Effector memory CD8-positive, alpha-beta T cell (primary cell): Measurements from ENCODE around the gene BHLHE23.
"Not testable (repeated sequence)": the region's sequence is repeated elsewhere in the genome, so short reads cannot be mapped to it uniquely, and the experiment has no call there.

ENCODE experiments used
- ATAC-seq: fragments of 150-1000 bp; cut with Tn5 transposase; replicated peaks from 2 replicates; pipeline ENCODE4 v1.10.0; 2021; ENCODE audit warnings: mild to moderate bottlenecking, moderate library complexity
- DNase-seq, 3 experiments: peaks; one replicate each; pipeline ENCODE4 v3.0.0; 2021
- H3K27ac Mint-ChIP-seq, 2 donors: one replicate each; pipeline ENCODE4 v1.8.0; 2022; ENCODE audit warnings: mild to moderate bottlenecking in 2 of 2, mixed read lengths in 2 of 2, moderate library complexity in 2 of 2
- H3K27me3 Mint-ChIP-seq, 2 donors: one replicate each; pipeline ENCODE4 v1.8.0; 2022; ENCODE audit warnings: mixed read lengths in 2 of 2
- H3K36me3 Mint-ChIP-seq: one replicate; pipeline ENCODE4 v1.8.0; 2022; ENCODE audit warnings: mild to moderate bottlenecking, moderate library complexity, mixed read lengths; ENCODE audit not compliant: insufficient read depth
- H3K4me1 Mint-ChIP-seq, 2 donors: one replicate each; pipeline ENCODE4 v1.8.0; 2022; ENCODE audit warnings: low read depth in 2 of 2, mixed read lengths in 2 of 2
- H3K4me3 Mint-ChIP-seq, 2 donors: one replicate each; pipeline ENCODE4 v1.8.0; 2022; ENCODE audit warnings: mild to moderate bottlenecking in 2 of 2, mixed read lengths in 2 of 2, moderate library complexity in 2 of 2
- H3K9me3 Mint-ChIP-seq, 2 donors: one replicate each; pipeline ENCODE4 v1.8.0; 2022; ENCODE audit warnings: mixed read lengths in 2 of 2

The BHLHE23 gene

GRCh38 chr20:62962891-62963613, 43.7 kb downstream of the BHLHE23 start:
- Mint-ChIP-seq H3K4me3 (no peak overlapping the region), H3K4me1 (peaks cover 0 to 2% of the 10 kb centered on the region in 2 donors), H3K27ac (no peak overlapping the region), H3K9me3 (no peaks in the 10 kb centered on the region), H3K27me3 (no peaks in the 10 kb centered on the region), H3K36me3 (peaks cover 3% of the 10 kb centered on the region)
- no peak for DNase-seq
- ATAC-seq = no peak

- Mint-ChIP-seq H3K36me3 (peaks cover 3% of the 10 kb centered on the region), H3K4me1 (peaks cover 0 to 2% of the 10 kb centered on the region in 2 donors), H3K4me3 (no peak overlapping the region), H3K9me3 (no peaks in the 10 kb centered on the region), H3K27me3 (no peaks in the 10 kb centered on the region), H3K27ac (no peak overlapping the region)
- DNase-seq = no peak
- no peak for ATAC-seq
Measured at GRCh38 chr20:62962221-62962879, 44.4 kb downstream of the BHLHE23 start.

GRCh38 chr20:62961799-62962198, 45.0 kb downstream of the BHLHE23 start:
- Mint-ChIP-seq H3K27ac (no peak overlapping the region), H3K27me3 (no peaks in the 10 kb centered on the region), H3K9me3 (no peaks in the 10 kb centered on the region), H3K4me1 (peaks cover 0 to 2% of the 10 kb centered on the region in 2 donors), H3K4me3 (no peak overlapping the region), H3K36me3 (peaks cover 3% of the 10 kb centered on the region)
- ATAC-seq (no peak), DNase-seq (no peak)

- DNase-seq (no peak), ATAC-seq (no peak)
- H3K4me1 Mint-ChIP-seq = peaks cover 0 to 2% of the 10 kb centered on the region in 2 donors
- H3K27me3 Mint-ChIP-seq = no peaks in the 10 kb centered on the region
- no peak overlapping the region for H3K4me3 Mint-ChIP-seq
- H3K9me3 Mint-ChIP-seq = no peaks in the 10 kb centered on the region
- no peak overlapping the region for H3K27ac Mint-ChIP-seq
- H3K36me3 Mint-ChIP-seq = peaks cover 3% of the 10 kb centered on the region
Measured at GRCh38 chr20:62961310-62961783, 45.4 kb downstream of the BHLHE23 start.

- not testable (repeated sequence) for H3K27ac Mint-ChIP-seq, H3K36me3 Mint-ChIP-seq, H3K27me3 Mint-ChIP-seq, H3K4me1 Mint-ChIP-seq, DNase-seq, H3K9me3 Mint-ChIP-seq, ATAC-seq, H3K4me3 Mint-ChIP-seq
Measured at GRCh38 chr20:62960446-62961309, 46.1 kb downstream of the BHLHE23 start.

GRCh38 chr20:62959998-62960436, 46.7 kb downstream of the BHLHE23 start:
- H3K4me3 Mint-ChIP-seq = no peak overlapping the region
- ATAC-seq = no peak
- no peaks in the 10 kb centered on the region for H3K9me3 Mint-ChIP-seq
- H3K4me1 Mint-ChIP-seq = peaks cover 0 to 2% of the 10 kb centered on the region in 2 donors
- peaks cover 7% of the 10 kb centered on the region for H3K36me3 Mint-ChIP-seq
- DNase-seq = no peak
- H3K27me3 Mint-ChIP-seq = no peaks in the 10 kb centered on the region
- no peak overlapping the region for H3K27ac Mint-ChIP-seq

GRCh38 chr20:62959101-62959971, 47.4 kb downstream of the BHLHE23 start:
- Mint-ChIP-seq H3K4me1 (peaks cover 3 to 7% of the 10 kb centered on the region in 2 donors), H3K9me3 (no peaks in the 10 kb centered on the region), H3K4me3 (no peak overlapping the region), H3K27ac (no peak overlapping the region), H3K36me3 (peaks cover 8% of the 10 kb centered on the region), H3K27me3 (no peaks in the 10 kb centered on the region)
- DNase-seq (no peak), ATAC-seq (no peak)

GRCh38 chr20:62958388-62959100, 48.2 kb downstream of the BHLHE23 start:
- DNase-seq = no peak
- no peak for ATAC-seq
- Mint-ChIP-seq H3K4me3 (no peak overlapping the region), H3K36me3 (peaks cover 8% of the 10 kb centered on the region), H3K27ac (no peak overlapping the region), H3K4me1 (peaks cover 10 to 14% of the 10 kb centered on the region in 2 donors), H3K27me3 (no peaks in the 10 kb centered on the region), H3K9me3 (no peaks in the 10 kb centered on the region)

- H3K4me3 Mint-ChIP-seq = no peak overlapping the region
- peaks cover 10 to 18% of the 10 kb centered on the region in 2 donors for H3K4me1 Mint-ChIP-seq
- ATAC-seq (no peak), DNase-seq (no peak)
- H3K36me3 Mint-ChIP-seq = peaks cover 8% of the 10 kb centered on the region
- H3K27ac Mint-ChIP-seq = no peak overlapping the region
- no peaks in the 10 kb centered on the region for H3K27me3 Mint-ChIP-seq
- H3K9me3 Mint-ChIP-seq = no peaks in the 10 kb centered on the region
Measured at GRCh38 chr20:62957136-62958117, 49.3 kb downstream of the BHLHE23 start.

GRCh38 chr20:62956387-62957135, 50.2 kb downstream of the BHLHE23 start:
- Mint-ChIP-seq H3K4me3 (no peak overlapping the region), H3K9me3 (no peaks in the 10 kb centered on the region), H3K27me3 (no peaks in the 10 kb centered on the region)

More at GRCh38 chr20:62956387-62957135, 50.2 kb downstream of the BHLHE23 start:
- DNase-seq (no peak), ATAC-seq (no peak)
- peaks cover 14 to 21% of the 10 kb centered on the region in 2 donors for H3K4me1 Mint-ChIP-seq
- H3K36me3 Mint-ChIP-seq = peaks cover 8% of the 10 kb centered on the region
- H3K27ac Mint-ChIP-seq = no peak overlapping the region
